ENCODE measurements around the gene SLC43A2. TPM values are rescaled to one million over a fixed set of nuclear protein-coding genes. Genes with fewer than 3 reads are reported as not detected.

SLC43A2 gene
- total RNA-seq, 6 donors from 2014 or later = 16.9 to 79.0 (median 49.2) TPM

GRCh38 chr17:1634841-1635650 is 6.4 kb upstream of the SLC43A2 start:
- peak in 1 of 2 donors; percentile 79 for DNase-seq
- H3K36me3 ChIP-seq = peaks cover 4 to 47% (median 26%) of the 10 kb centered on the region in 4 donors
- WGBS, 2 donors = 93 to 95% methylated on average over 13 to 36 of the region's 45 CpGs

GRCh38 chr17:1630662-1631061 is 2.0 kb upstream of the SLC43A2 start:
- TF ChIP-seq CTCF (IDR thresholded peaks at IDR 0.05) (no peak), POLR2A (IDR thresholded peaks at IDR 0.05) (no peak), POLR2AphosphoS5 (IDR thresholded peaks at IDR 0.05) (no peak), EP300 (IDR thresholded peaks at IDR 0.05) (no peak)
- H3K4me3 ChIP-seq = no peak overlapping the region
- H3K9me3 ChIP-seq = no peaks in the 10 kb centered on the region
- H3K27ac ChIP-seq = peak overlapping the region in 2 of 4 donors; percentile 41 to 52
- H3K36me3 ChIP-seq = peaks cover 4 to 14% (median 13%) of the 10 kb centered on the region in 4 donors
- H3K4me1 ChIP-seq = peaks cover 26 to 42% (median 40%) of the 10 kb centered on the region in 4 donors
- no peaks in the 10 kb centered on the region for H3K27me3 ChIP-seq
- ATAC-seq (ENCODE audit: low FRiP score in 2 of 2) (no peak), DNase-seq (no peak)
- WGBS, 2 donors = 73 to 84% methylated on average over 4 of the region's 4 CpGs

More at GRCh38 chr17:1634841-1635650, 6.4 kb upstream of the SLC43A2 start:
- Histone ChIP-seq H3K9me3 (no peaks in the 10 kb centered on the region), H3K27ac (no peak overlapping the region), H3K4me1 (peaks cover under 1 to 22% (median 20%) of the 10 kb centered on the region in 4 donors), H3K4me3 (no peak overlapping the region), H3K27me3 (no peaks in the 10 kb centered on the region)
- ATAC-seq (ENCODE audit: low FRiP score in 2 of 2) = no peak
- TF ChIP-seq POLR2A (IDR thresholded peaks at IDR 0.05) (no peak), POLR2AphosphoS5 (IDR thresholded peaks at IDR 0.05) (no peak), CTCF (IDR thresholded peaks at IDR 0.05) (no peak), EP300 (IDR thresholded peaks at IDR 0.05) (no peak)

GRCh38 chr17:1629504-1630310 is 1.1 kb upstream of the SLC43A2 start:
- 2% methylated on average over 26 of the region's 45 CpGs; no CpG with 5 or more reads in 1 of the 2 donors for WGBS, 2 donors
- DNase-seq (peak; percentile 88 to 89), ATAC-seq (ENCODE audit: low FRiP score in 2 of 2) (peak in 1 of 2 donors; percentile 63)

More at GRCh38 chr17:1629504-1630310, 1.1 kb upstream of the SLC43A2 start:
- Histone ChIP-seq H3K4me3 (peak overlapping the region; percentile 74 to 92 (median 85)), H3K27ac (peak overlapping the region; percentile 89 to 96 (median 93)), H3K36me3 (peaks cover 0 to 4% (median 4%) of the 10 kb centered on the region in 4 donors), H3K27me3 (no peaks in the 10 kb centered on the region), H3K9me3 (no peaks in the 10 kb centered on the region), H3K4me1 (peaks cover 29 to 51% (median 49%) of the 10 kb centered on the region in 4 donors)
- TF ChIP-seq CTCF (IDR thresholded peaks at IDR 0.05) (peak; percentile 49 to 88 (median 68)), EP300 (IDR thresholded peaks at IDR 0.05) (no peak)

All from upper lobe of left lung (tissue), 6 donors.